ENCODE measurements around the gene HRH2.
"Not testable (repeated sequence)": the region's sequence is repeated elsewhere in the genome, so short reads cannot be mapped to it uniquely, and the experiment has no call there.

Gene HRH2

GRCh38 chr5:175614861-175615260 lies 43.0 kb upstream of the HRH2 start:
- DNase-seq (ENCODE audit: extremely low spot score), result no peak
- TF ChIP-seq FOXK2 (IDR thresholded peaks at IDR 0.05) (no peak), LEF1 (IDR thresholded peaks at IDR 0.05; ENCODE audit: borderline replicate concordance) (no peak), FOXM1 (IDR thresholded peaks at IDR 0.05; ENCODE audit: borderline replicate concordance) (no peak), L3MBTL2 (conservative IDR thresholded peaks at IDR 0.05) (no peak), CTBP1 (IDR thresholded peaks at IDR 0.05; ENCODE audit: borderline replicate concordance) (no peak), SUZ12 (IDR thresholded peaks at IDR 0.05) (no peak), ELF4 (IDR thresholded peaks at IDR 0.05) (no peak), ARNT (IDR thresholded peaks at IDR 0.05) (no peak), HDGF (IDR thresholded peaks at IDR 0.05; ENCODE audit: borderline replicate concordance) (no peak), BHLHE40 (IDR thresholded peaks at IDR 0.05; ENCODE audit: borderline replicate concordance) (no peak), FOXA1 (IDR thresholded peaks at IDR 0.05) (no peak), PKNOX1 (IDR thresholded peaks at IDR 0.05) (no peak)
- CTCF ChIA-PET, result no interaction called here
- POLR2A ChIA-PET, result no interaction called here

- ChIA-PET POLR2A (no interaction called here), CTCF (no interaction called here)
- DNase-seq (ENCODE audit: extremely low spot score), result no peak
- TF ChIP-seq TARDBP (IDR thresholded peaks at IDR 0.05) (no peak), SP1 (IDR thresholded peaks at IDR 0.05) (no peak), ZNF384 (IDR thresholded peaks at IDR 0.05) (no peak), FOXM1 (IDR thresholded peaks at IDR 0.05; ENCODE audit: borderline replicate concordance) (no peak), L3MBTL2 (conservative IDR thresholded peaks at IDR 0.05) (no peak), ARNT (IDR thresholded peaks at IDR 0.05) (no peak), BHLHE40 (IDR thresholded peaks at IDR 0.05; ENCODE audit: borderline replicate concordance) (no peak), SUZ12 (IDR thresholded peaks at IDR 0.05) (no peak), LEF1 (IDR thresholded peaks at IDR 0.05; ENCODE audit: borderline replicate concordance) (no peak), FOXK2 (IDR thresholded peaks at IDR 0.05) (no peak), CTBP1 (IDR thresholded peaks at IDR 0.05; ENCODE audit: borderline replicate concordance) (no peak), ELF4 (IDR thresholded peaks at IDR 0.05) (no peak), FOXA1 (IDR thresholded peaks at IDR 0.05) (no peak), NFRKB (IDR thresholded peaks at IDR 0.05) (no peak), PKNOX1 (IDR thresholded peaks at IDR 0.05) (no peak), HDGF (IDR thresholded peaks at IDR 0.05; ENCODE audit: borderline replicate concordance) (no peak)
Measured at GRCh38 chr5:175616083-175616482, 41.8 kb upstream of the HRH2 start.

GRCh38 chr5:175616527-175616926 lies 41.3 kb upstream of the HRH2 start:
- POLR2A ChIA-PET; CTCF ChIA-PET; DNase-seq (ENCODE audit: extremely low spot score): not testable (repeated sequence)

GRCh38 chr5:175617447-175617846 lies 40.4 kb upstream of the HRH2 start:
- CTCF ChIA-PET, result no interaction called here
- no peak for DNase-seq (ENCODE audit: extremely low spot score)
- POLR2A ChIA-PET, result no interaction called here
- TF ChIP-seq TARDBP (IDR thresholded peaks at IDR 0.05), result no peak
- TF ChIP-seq FOXA1 (IDR thresholded peaks at IDR 0.05), result no peak

DNA sequence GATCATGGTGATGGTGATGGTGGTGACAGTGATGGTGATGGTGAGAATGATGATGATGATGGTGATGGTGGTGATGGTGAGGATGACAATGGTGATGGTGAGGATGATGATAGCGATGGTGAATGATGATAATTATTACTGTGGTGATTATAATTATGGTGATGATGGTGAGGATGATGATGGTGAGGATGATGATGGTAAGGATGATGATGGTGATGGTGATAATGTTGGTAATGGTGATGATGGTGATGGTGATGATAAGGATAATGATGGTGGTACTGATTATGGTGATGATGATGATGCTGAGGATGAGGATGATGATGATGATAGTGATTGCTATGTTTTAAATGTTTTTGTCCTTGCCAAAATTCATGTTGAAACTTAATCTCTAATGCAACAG lies 37.3 kb upstream of the HRH2 start:
- POLR2A ChIA-PET, result no interaction called here
- CTCF ChIA-PET, result no interaction called here

GRCh38 chr5:175621971-175622370 lies 35.9 kb upstream of the HRH2 start:
- CTCF ChIA-PET, result no interaction called here
- POLR2A ChIA-PET, result no interaction called here
- no peak for DNase-seq (ENCODE audit: extremely low spot score)
- TF ChIP-seq SP1 (IDR thresholded peaks at IDR 0.05) (no peak), HDGF (IDR thresholded peaks at IDR 0.05; ENCODE audit: borderline replicate concordance) (no peak), SUZ12 (IDR thresholded peaks at IDR 0.05) (no peak), NFRKB (IDR thresholded peaks at IDR 0.05) (no peak), ZNF384 (IDR thresholded peaks at IDR 0.05) (no peak), L3MBTL2 (conservative IDR thresholded peaks at IDR 0.05) (no peak), ELF4 (IDR thresholded peaks at IDR 0.05) (no peak), CTBP1 (IDR thresholded peaks at IDR 0.05; ENCODE audit: borderline replicate concordance) (no peak), TARDBP (IDR thresholded peaks at IDR 0.05) (no peak), FOXA1 (IDR thresholded peaks at IDR 0.05) (no peak), LEF1 (IDR thresholded peaks at IDR 0.05; ENCODE audit: borderline replicate concordance) (no peak), BHLHE40 (IDR thresholded peaks at IDR 0.05; ENCODE audit: borderline replicate concordance) (no peak), FOXM1 (IDR thresholded peaks at IDR 0.05; ENCODE audit: borderline replicate concordance) (no peak), PKNOX1 (IDR thresholded peaks at IDR 0.05) (no peak), ARNT (IDR thresholded peaks at IDR 0.05) (no peak), FOXK2 (IDR thresholded peaks at IDR 0.05) (no peak)

More for the DNA sequence above, 37.3 kb upstream of the HRH2 start:
- no peak for DNase-seq (ENCODE audit: extremely low spot score)
- no peak for TF ChIP-seq FOXK2 (IDR thresholded peaks at IDR 0.05)
- TF ChIP-seq CTBP1 (IDR thresholded peaks at IDR 0.05; ENCODE audit: borderline replicate concordance), result 0 out of 2 replicates have a peak, but pooled peaks have one; percentile 28
- TF ChIP-seq SP1 (IDR thresholded peaks at IDR 0.05), result no peak
- TF ChIP-seq BHLHE40 (IDR thresholded peaks at IDR 0.05; ENCODE audit: borderline replicate concordance), result no peak

GRCh38 chr5:175623088-175623487 lies 34.8 kb upstream of the HRH2 start:
- CTCF ChIA-PET, result interaction anchor here (0.6 kb wide), 2 partner anchors 60 to 1188 kb away, joined by 3 read pairs; no protein-coding TSS in a partner anchor
- no peak for DNase-seq (ENCODE audit: extremely low spot score)
- POLR2A ChIA-PET, result no interaction called here
- TF ChIP-seq ARNT (IDR thresholded peaks at IDR 0.05) (no peak), PKNOX1 (IDR thresholded peaks at IDR 0.05) (no peak), FOXK2 (IDR thresholded peaks at IDR 0.05) (no peak), HDGF (IDR thresholded peaks at IDR 0.05; ENCODE audit: borderline replicate concordance) (no peak), ELF4 (IDR thresholded peaks at IDR 0.05) (no peak), ZNF384 (IDR thresholded peaks at IDR 0.05) (no peak), SUZ12 (IDR thresholded peaks at IDR 0.05) (no peak), CTBP1 (IDR thresholded peaks at IDR 0.05; ENCODE audit: borderline replicate concordance) (no peak)

All from HEK293T (cell line).